HG03558 (cell line): Measurements from ENCODE around the gene LCK.
A peak's percentile ranks its signal among the peaks of the same experiment; 100 is the strongest.
"Not testable (repeated sequence)": the region's sequence is repeated elsewhere in the genome, so short reads cannot be mapped to it uniquely, and the experiment has no call there.

Experiments
- ATAC-seq: cut with Tn5 transposase; IDR thresholded peaks from one replicate; pipeline ENCODE4 v1.9.1; 2021; ENCODE audit warnings: moderate number of reproducible peaks; ENCODE audit not compliant: unreplicated experiment; ENCODE audit errors: extremely low read depth

LCK gene

DNA sequence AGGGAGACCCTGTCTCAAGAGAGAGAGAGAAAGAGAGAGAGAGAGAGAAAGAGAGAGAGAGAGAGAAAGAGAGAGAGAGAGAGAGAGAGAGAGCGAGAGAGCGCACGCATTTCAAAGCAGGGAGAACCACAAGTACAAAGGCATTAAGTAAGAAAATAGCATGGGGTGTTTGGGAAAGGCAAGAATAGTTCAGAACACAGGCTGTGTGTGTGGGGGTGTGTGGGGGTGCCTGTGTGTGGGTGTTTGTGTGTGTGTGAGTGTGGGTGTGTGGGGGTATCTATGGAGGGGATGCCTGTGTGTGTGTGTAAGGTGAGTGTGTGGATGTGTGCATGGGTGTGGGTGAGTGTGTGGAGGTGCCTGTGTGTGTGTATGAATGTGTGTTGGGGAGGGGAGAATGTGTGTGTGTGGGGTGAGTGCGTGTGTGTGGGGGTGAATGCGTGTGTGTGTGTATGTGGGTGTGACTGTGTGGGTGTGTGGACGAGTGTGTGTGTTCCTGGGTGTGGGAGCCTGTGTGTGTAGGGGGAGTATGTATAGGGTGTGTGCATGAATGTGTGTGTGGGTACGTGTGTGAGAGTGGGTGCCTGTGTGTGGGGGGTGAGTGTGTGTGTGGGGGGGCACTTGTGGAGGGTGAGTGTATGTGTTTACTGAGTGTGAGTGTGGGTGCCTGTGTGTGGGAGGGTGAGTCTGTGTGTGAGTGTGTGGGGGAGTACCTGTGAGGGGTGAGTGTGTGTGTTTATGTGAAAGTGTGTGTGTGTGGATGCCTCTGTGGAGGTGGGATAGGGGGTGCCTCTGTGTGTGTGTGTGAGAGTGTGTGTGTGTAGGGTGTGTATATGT lies 21.7 kb downstream of the LCK start:
- ATAC-seq, result no peak

DNA sequence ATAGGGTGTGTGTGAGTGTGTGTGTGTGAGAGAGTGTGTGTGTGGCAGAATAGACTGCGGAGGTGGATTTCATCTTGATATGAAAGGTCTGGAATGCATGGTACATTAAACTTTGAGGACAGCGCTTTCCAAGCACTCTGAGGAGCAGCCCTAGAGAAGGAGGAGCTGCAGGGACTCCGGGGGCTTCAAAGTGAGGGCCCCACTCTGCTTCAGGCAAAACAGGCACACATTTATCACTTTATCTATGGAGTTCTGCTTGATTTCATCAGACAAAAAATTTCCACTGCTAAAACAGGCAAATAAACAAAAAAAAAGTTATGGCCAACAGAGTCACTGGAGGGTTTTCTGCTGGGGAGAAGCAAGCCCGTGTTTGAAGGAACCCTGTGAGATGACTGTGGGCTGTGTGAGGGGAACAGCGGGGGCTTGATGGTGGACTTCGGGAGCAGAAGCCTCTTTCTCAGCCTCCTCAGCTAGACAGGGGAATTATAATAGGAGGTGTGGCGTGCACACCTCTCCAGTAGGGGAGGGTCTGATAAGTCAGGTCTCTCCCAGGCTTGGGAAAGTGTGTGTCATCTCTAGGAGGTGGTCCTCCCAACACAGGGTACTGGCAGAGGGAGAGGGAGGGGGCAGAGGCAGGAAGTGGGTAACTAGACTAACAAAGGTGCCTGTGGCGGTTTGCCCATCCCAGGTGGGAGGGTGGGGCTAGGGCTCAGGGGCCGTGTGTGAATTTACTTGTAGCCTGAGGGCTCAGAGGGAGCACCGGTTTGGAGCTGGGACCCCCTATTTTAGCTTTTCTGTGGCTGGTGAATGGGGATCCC lies 22.5 kb downstream of the LCK start:
- ATAC-seq, result no peak

DNA sequence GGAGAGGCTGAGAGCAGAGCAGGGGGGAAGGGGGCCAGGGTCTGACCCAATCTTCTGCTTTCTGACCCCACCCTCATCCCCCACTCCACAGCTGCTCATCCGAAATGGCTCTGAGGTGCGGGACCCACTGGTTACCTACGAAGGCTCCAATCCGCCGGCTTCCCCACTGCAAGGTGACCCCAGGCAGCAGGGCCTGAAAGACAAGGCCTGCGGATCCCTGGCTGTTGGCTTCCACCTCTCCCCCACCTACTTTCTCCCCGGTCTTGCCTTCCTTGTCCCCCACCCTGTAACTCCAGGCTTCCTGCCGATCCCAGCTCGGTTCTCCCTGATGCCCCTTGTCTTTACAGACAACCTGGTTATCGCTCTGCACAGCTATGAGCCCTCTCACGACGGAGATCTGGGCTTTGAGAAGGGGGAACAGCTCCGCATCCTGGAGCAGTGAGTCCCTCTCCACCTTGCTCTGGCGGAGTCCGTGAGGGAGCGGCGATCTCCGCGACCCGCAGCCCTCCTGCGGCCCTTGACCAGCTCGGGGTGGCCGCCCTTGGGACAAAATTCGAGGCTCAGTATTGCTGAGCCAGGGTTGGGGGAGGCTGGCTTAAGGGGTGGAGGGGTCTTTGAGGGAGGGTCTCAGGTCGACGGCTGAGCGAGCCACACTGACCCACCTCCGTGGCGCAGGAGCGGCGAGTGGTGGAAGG lies 23.7 kb downstream of the LCK start:
- ATAC-seq, result no peak

DNA sequence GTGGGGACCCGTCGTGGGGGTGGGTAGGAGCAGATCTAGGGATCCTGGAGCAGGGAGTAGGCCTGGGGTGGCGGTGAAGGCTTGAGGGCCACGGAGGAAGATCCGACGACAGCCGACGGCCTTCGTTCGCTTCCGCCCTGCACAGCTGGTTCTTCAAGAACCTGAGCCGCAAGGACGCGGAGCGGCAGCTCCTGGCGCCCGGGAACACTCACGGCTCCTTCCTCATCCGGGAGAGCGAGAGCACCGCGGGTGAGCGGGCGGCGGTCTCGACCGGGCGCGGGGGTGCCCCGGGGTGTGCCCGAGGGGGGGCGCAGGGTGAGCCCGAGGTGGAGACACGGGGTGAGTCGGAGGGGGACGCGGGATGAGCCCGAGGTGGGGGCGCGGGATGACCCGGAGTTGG lies 24.4 kb downstream of the LCK start:
- ATAC-seq, result no peak

DNA sequence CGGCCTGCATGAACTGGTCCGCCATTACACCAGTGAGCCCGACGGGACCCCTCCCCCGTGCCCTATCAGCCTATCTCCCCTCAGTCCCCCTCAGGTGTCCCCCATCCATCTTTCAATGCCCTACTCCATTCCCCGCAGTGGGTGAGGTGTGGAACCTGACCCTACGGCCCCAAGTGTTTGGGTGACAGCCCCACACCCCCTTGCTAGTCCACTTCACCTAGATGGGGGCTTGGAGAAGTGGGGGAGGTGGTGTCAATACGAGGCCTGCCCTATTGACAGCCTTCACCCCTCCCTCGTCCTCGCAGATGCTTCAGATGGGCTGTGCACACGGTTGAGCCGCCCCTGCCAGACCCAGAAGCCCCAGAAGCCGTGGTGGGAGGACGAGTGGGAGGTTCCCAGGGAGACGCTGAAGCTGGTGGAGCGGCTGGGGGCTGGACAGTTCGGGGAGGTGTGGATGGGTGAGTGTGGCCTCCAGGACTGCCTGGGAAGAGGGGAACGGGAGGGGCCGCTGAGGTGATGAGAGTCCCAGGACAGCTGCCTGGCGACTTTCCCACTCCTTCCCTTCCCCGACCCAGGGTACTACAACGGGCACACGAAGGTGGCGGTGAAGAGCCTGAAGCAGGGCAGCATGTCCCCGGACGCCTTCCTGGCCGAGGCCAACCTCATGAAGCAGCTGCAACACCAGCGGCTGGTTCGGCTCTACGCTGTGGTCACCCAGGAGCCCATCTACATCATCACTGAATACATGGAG lies 25.1 kb downstream of the LCK start:
- ATAC-seq, result no peak

DNA sequence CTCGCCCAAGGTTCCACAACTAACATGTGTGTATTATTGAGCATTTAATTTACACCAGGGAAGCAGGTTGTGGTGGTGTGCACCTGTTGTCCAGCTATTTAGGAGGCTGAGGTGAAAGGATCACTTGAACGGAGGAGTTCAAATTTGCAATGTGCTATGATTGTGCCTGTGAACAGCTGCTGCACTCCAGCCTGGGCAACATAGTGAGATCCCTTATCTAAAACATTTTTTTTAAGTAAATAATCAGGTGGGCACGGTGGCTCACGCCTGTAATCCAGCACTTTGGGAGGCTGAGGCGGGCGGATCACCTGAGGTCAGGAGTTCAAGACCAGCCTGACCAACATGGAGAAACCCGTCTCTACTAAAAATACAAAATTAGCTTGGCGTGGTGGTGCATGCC lies 33.7 kb downstream of the LCK start:
- not testable (repeated sequence) for ATAC-seq

DNA sequence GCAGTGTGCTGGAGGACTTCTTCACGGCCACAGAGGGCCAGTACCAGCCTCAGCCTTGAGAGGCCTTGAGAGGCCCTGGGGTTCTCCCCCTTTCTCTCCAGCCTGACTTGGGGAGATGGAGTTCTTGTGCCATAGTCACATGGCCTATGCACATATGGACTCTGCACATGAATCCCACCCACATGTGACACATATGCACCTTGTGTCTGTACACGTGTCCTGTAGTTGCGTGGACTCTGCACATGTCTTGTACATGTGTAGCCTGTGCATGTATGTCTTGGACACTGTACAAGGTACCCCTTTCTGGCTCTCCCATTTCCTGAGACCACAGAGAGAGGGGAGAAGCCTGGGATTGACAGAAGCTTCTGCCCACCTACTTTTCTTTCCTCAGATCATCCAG lies 34.6 kb downstream of the LCK start:
- no peak for ATAC-seq

DNA sequence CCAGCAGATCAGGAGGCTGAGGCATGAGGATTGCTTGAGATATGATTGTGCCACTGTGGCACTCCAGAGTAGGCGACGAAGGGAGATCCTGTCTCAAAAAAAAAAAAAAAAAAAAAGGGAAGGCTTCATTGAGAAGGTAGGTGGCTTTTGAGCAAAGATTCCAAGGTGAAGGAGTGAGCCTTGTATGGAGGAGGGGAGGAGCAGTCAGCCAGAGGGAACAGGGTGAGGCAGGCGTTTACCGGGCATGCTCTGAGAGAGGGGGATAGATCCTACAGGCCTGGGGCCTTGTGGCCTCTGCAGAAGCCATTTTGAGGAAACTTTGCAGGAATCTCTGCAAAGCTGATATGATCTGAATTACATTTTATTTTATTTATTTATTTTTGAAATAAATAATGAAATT lies 35.7 kb downstream of the LCK start:
- ATAC-seq, result no peak

DNA sequence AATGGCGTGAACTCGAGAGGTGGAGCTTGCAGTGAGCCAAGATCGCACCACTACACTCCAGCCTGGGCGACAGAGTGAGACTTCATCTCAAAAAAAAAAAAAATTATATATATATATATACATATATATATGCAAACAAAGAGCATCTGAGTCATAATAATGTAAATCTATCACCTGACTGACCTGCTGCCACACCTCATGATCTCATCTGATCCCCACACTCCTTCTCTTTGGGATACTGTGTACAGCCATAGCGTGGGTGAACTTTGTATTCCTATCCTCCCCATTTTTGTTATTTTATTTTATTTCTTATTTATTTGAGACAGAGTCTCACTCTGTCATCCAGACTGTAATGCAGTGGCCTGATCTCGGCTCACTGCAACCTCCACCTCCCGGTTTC lies 38.2 kb downstream of the LCK start:
- ATAC-seq, result no peak

DNA sequence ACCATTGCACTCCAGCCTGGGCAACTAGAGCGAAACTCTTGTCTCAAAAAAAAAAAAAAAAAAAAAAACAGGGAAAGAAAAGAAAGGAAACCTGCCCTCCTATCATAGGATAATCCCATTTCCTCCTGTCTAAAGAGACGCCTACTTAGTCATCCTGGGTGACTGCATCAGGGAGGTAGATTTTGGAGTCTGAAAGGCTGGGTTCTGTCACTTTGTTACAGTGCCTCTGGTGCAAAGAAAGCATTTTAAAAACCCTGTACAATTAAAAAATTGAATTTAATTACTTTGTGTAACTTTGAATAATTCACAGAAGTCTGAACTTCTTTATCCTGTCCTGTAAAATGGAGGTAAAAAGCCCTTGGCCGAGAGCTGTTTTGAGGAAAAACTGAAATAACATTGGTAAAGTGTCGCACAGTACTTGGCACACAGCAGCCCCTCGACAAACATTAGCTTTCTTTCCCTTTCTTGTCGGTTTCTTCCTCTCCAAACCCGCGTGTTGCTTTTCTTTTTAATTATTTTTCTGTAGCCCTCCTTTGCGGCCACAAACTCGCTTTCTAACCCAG lies 40.2 kb downstream of the LCK start:
- ATAC-seq, result no peak

DNA sequence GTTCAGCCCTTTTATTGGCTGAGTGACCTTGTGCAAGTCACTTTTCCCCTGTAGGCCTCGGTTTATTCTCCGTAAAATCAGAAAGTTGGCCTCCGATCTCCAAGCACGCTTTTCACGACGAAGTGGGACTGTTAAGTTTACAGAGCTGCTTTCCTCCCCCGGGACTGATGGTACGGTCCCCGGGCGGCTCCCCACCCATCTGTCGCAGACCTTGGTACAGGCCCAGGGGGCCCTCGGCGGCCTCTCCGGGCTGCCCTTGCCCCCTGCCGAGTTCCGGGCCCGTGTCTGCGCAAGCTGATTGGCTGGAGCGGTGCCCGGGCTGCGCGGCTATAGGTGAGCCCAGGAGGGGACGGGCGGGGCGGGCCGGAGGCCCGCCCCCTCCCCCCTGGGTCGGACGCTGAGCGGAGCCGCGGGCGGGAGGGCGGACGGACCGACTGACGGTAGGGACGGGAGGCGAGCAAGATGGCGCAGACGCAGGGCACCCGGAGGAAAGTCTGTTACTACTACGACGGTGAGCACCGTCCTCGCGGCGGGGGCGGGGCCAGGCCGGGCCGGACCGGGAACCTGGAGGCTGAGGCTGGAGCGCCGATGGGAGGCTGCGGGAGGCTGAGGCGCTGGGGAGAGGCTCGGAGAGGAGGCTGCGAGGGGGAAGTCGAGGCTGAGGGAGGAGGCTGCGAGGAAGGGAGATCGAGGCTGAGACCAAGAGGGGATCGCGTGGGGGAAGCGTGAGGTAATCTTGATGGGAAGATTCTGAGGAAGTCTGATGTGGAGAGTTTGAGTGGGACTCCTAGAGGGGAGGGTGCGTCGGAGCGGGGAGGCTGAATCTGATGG lies 40.9 kb downstream of the LCK start, which contains the start of gene HDAC1:
Gene HDAC1 (plus strand): TSS at position 376 of the 831 bp plus-strand sequence. CDS start 87 bp downstream, at position 463.
- ATAC-seq, result peak; percentile 67

DNA sequence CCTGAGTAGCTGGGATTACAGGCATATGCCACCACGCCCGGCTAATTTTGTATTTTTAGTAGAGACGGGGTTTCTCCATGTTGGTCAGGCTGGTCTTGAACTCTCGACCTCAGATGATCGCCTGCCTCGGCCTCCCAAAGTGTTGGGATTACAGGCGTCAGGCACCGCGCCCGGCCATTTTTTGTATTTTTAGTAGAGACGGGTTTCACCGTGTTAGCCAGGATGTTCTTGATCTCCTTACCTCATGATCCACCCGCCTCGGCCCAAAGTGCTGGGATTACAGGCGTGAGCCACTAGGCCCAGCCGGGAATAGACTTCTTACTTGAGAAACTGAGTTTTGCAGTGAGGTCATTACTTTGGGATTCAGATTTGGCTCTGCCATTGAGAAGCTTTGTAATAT lies 47.1 kb downstream of the LCK start:
- not testable (repeated sequence) for ATAC-seq

DNA sequence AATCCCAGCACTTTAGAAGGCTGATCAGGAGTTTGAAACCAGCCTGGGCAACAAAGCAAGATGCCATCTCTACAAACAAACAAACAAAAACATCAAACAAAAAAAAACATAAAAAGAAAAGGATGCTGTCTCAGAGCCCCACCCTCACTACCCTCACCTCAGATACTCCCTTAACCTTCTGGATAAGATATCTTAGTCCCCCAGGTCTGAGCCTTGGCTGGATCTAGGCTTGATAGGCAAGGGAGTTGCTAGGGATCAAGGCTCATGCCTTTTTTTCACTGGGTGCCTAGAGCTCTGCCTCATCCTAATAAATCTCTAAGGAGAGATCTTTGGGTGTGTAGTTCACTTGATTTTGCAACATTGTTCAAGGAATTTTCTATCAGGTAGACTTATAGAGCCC lies 48.3 kb downstream of the LCK start:
- ATAC-seq, result no peak

DNA sequence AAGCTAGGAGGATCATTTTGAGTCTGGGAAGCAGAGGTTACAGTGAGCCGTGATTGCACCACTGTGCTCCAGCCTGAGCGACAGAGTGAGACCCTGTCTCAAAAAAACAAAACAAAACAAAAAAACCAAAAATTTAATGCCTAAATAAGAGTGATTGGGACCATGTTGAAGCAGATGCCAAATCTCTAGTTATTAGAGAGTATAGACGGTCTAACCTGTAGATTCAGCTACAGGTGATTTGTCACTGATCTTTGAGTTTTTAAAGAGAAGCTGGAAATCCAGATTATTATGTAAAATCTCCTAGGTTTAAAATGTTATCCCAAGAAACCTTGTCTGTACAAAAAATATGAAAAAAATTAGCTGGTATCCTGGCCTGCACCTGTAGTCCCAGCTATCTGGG lies 52.3 kb downstream of the LCK start:
- ATAC-seq, result no peak

DNA sequence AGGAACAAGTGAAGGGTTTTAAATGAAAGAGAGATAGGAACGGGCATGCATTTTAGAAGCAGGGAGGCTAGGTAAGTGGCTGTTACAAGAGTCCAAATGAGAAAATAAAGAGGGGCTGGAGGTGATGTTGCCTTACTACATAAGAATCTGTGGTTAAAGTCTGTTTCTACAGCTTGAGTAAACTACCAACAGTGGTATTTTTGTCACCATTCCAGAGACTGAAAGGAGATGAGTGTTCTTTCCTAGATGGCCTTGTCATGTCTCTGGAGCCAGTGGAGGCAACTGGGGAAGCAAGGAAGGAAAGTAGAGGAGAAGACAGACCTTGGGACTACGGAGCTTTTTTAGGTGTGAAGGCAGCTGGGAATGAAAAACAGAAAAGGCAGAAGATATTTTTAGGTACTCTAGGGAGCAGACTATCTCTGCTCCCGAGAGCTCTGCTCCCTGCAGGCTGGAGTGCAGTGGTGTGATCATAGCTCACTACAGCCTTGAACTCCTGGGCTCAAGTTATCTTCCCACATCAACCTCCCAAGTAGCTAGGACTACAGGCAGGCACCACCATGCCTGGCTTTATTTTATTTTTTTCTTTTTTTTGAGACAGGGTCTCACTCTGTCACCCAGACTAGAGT lies 53.0 kb downstream of the LCK start:
- ATAC-seq, result no peak

DNA sequence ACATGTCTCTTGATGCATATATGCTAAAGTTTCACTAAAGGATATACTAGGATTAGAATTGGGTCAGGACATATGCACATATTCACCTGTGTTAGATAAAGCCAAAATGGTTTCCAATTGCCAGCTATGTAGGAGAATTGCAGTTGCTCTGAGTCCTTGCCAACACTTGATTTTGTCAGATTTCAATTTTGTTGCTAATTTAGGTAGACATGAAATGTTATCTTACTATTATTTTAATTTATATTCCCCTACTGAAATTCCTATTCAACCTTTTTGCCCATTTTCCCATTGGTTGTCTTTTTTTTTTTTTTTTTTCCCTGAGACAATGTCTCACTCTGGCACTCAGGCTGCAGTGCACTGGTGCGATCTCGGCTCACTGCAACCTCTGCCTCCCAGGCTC lies 54.2 kb downstream of the LCK start:
- no peak for ATAC-seq

DNA sequence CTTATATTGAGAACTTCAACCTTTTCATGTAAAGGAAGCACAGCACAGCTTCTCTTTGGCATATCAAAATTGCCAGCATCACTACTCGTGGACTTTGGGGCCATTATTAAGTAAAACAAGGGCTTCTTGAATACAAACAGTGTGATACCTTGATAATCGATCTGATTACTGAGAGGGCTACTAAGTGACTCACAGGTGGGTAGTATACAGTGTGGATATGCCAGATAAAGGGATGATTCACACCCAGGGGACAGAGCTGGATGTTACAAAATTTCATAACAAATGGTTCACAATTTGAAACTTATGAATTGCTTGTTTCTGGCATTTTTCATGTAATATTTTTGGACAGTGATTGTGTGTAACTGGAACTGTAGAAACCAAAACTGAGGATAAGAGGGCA lies 56.3 kb downstream of the LCK start:
- no peak for ATAC-seq

DNA sequence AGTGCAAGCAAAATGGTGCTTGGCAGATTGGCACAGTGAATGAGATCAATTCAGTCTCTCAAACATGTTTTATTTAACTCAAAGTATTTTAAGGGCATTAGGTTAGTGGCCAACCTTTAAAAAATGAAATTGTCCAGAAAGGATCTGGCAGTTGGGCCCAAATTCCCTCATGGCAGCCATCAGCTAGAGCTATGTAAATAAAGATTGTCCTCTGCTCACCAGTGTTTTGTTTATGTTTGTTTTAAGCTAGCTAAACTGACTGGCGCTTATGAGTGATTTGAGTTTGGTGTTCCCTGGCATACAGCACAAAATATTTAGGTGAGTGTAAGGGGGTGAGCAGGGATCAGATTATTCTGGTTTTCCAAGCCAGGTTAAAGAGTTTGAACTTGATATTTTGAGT lies 58.9 kb downstream of the LCK start:
- ATAC-seq, result no peak
